Measurements from ENCODE around the gene CIRBP. TPM values are rescaled to one million over a fixed set of nuclear protein-coding genes. Genes with fewer than 3 reads are reported as not detected.

The CIRBP gene
- total and polyA plus RNA-seq, 9 of the 15 experiments (the other 6 are each of a cell fraction or from before 2014, with no cell fraction given): 20.5 to 327 (median 176) TPM

GRCh38 chr19:1272423-1273262, 3.5 kb downstream of the CIRBP start (continued):
- 0 out of 4 replicates have a peak, but pooled peaks of 1 of the 2 experiments have one; percentile 29 for TF ChIP-seq HDAC1 (IDR thresholded peaks at IDR 0.05)
- TF ChIP-seq C11orf30 (IDR thresholded peaks at IDR 0.05; ENCODE audit: low read depth): no peak
- no peak for TF ChIP-seq CBX1 (IDR thresholded peaks at IDR 0.05; ENCODE audit: low read depth)
- TF ChIP-seq, protein P1, sequence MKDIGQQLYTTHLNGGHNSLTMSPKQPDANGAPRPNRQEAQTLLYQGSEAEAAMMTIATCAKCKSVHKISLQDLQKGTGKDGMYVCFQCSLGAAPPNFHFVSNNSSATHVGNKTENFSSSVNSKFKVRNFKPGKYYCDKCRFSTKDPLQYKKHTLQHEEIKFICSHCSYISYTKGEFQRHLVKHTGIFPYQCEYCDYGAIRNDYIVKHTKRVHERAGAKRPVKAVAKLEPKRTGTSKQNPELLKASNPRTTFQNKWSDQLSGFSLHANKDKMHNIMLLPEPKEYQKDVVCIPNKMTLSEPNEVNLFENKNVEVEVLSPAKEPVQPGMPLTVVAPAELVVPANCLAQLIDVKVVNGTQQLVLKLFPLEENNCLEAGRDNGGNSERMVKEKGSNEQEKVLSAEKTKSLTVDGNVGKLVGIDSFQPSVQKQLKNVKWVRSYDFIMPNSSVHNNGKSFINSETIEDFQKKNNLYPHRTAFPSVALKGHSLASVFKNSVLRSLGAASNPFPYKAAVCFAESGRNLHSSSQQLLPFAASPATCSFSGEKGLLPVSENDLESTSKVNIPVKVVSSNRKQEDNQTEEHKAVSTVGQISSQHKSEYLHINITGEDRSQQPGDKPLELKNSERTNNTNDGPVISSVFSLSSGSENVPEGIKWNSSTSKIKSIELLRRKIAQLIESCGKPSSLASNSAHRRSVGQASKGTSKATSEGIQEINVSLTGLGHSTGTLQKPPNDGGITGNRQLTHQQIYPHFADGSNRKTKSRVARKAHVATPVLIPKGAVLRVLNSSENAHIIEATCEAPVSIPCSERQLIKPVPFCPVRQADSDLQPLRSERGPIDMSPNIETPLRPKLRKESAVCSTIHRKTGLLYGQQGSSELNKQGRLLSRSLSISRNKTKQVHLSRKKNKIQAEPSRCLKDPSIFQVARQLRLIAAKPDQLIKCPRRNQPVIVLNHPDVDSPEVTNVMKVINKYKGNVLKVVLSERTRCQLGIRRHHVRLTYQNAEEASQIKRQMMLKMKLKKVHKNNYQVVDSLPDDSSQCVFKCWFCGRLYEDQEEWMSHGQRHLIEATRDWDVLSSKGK (CRISPR knock-in tag; IDR thresholded peaks at IDR 0.05): no peak
- no peak for TF ChIP-seq SFPQ (IDR thresholded peaks at IDR 0.05; ENCODE audit: low read depth, low read length)
- no peak for TF ChIP-seq RBBP5 (IDR thresholded peaks at IDR 0.05; ENCODE audit: borderline replicate concordance, insufficient read depth, low read length, poor library complexity, severe bottlenecking)
- TF ChIP-seq ZBTB1 (CRISPR knock-in tag; IDR thresholded peaks at IDR 0.05; ENCODE audit: borderline replicate concordance, low read depth): no peak
- TF ChIP-seq NR4A1 (CRISPR knock-in tag; IDR thresholded peaks at IDR 0.05): no peak
- TF ChIP-seq NR4A1 (tag; IDR thresholded peaks at IDR 0.05): no peak
- TF ChIP-seq ESRRB (CRISPR knock-in tag; IDR thresholded peaks at IDR 0.05; ENCODE audit: borderline replicate concordance): no peak
- TF ChIP-seq ZNF511 (CRISPR knock-in tag; IDR thresholded peaks at IDR 0.05): no peak
- TF ChIP-seq BRF1 (IDR thresholded peaks at IDR 0.05; ENCODE audit: borderline replicate concordance, extremely low read depth, insufficient read length): no peak
- TF ChIP-seq RBM22 (IDR thresholded peaks at IDR 0.05; ENCODE audit: low read depth, low read length, poor library complexity, severe bottlenecking): no peak
- TF ChIP-seq CHCHD3 (CRISPR knock-in tag; IDR thresholded peaks at IDR 0.05): no peak
- TF ChIP-seq TCFL5 (CRISPR knock-in tag; conservative IDR thresholded peaks at IDR 0.05): no peak
- no peak for TF ChIP-seq WHSC1 (IDR thresholded peaks at IDR 0.05; ENCODE audit: low read length)
- no peak for TF ChIP-seq XRCC4 (IDR thresholded peaks at IDR 0.05; ENCODE audit: extremely low read depth, insufficient read depth, insufficient read length)
- no peak for TF ChIP-seq E2F3 (CRISPR knock-in tag; IDR thresholded peaks at IDR 0.05)

All from K562 (cell line).